Measurements from ENCODE around the gene TIMP1. TPM values are rescaled to one million over a fixed set of nuclear protein-coding genes. Genes with fewer than 3 reads are reported as not detected.
A peak's percentile ranks its signal among the peaks of the same experiment; 100 is the strongest.

TIMP1 gene
- total RNA-seq: 1 to 10 TPM; 2.7 to 3.2 TPM

GRCh38 chrX:47581731-47582647 lies at the start of gene TIMP1:
Gene TIMP1 (plus strand): TSS chrX:47582436. CDS start chrX:47583416, 980 bp downstream.
- Mint-ChIP-seq H3K4me3 (peak within 1 kb of the TSS; percentile 52), H3K9me3 (no peaks in the 10 kb centered on the region), H3K27me3 (no peaks in the 10 kb centered on the region), H3K36me3 (no peaks in the 10 kb centered on the region), H3K27ac (peak within 1 kb of the TSS; percentile 28), H3K4me1 (peaks cover 26% of the 10 kb centered on the region)
- DNase-seq: peak; percentile 82

GRCh38 chrX:47539860-47540259 lies 42.4 kb upstream of the TIMP1 start:
- H3K4me3 Mint-ChIP-seq: no peak overlapping the region
- no peak for DNase-seq
- no peak overlapping the region for H3K27ac Mint-ChIP-seq
- H3K9me3 Mint-ChIP-seq: no peaks in the 10 kb centered on the region
- no peaks in the 10 kb centered on the region for H3K36me3 Mint-ChIP-seq
- no peaks in the 10 kb centered on the region for H3K27me3 Mint-ChIP-seq
- no peaks in the 10 kb centered on the region for H3K4me1 Mint-ChIP-seq

GRCh38 chrX:47540754-47541538 lies 41.3 kb upstream of the TIMP1 start:
- Mint-ChIP-seq H3K4me1 (no peaks in the 10 kb centered on the region), H3K4me3 (no peak overlapping the region), H3K27me3 (no peaks in the 10 kb centered on the region), H3K27ac (no peak overlapping the region), H3K36me3 (no peaks in the 10 kb centered on the region), H3K9me3 (no peaks in the 10 kb centered on the region)
- DNase-seq: no peak

GRCh38 chrX:47543496-47543895 lies 38.7 kb upstream of the TIMP1 start:
- H3K27me3 Mint-ChIP-seq: no peaks in the 10 kb centered on the region
- H3K36me3 Mint-ChIP-seq: no peaks in the 10 kb centered on the region
- no peak overlapping the region for H3K4me3 Mint-ChIP-seq
- H3K27ac Mint-ChIP-seq: no peak overlapping the region
- H3K9me3 Mint-ChIP-seq: no peaks in the 10 kb centered on the region
- no peak for DNase-seq
- no peaks in the 10 kb centered on the region for H3K4me1 Mint-ChIP-seq

- no peaks in the 10 kb centered on the region for H3K36me3 Mint-ChIP-seq
- H3K4me3 Mint-ChIP-seq: peak overlapping the region; percentile 93
- H3K27ac Mint-ChIP-seq: peak overlapping the region; percentile 95
- H3K9me3 Mint-ChIP-seq: no peaks in the 10 kb centered on the region
- H3K4me1 Mint-ChIP-seq: peaks cover 13% of the 10 kb centered on the region
- H3K27me3 Mint-ChIP-seq: no peaks in the 10 kb centered on the region
- peak; percentile 82 for DNase-seq
Observed at GRCh38 chrX:47556045-47556623, 26.1 kb upstream of the TIMP1 start.

- Mint-ChIP-seq H3K27ac (no peak overlapping the region), H3K4me1 (peaks cover 23% of the 10 kb centered on the region), H3K36me3 (peaks cover 4% of the 10 kb centered on the region), H3K9me3 (no peaks in the 10 kb centered on the region), H3K27me3 (no peaks in the 10 kb centered on the region), H3K4me3 (no peak overlapping the region)
- no peak for DNase-seq
Observed at GRCh38 chrX:47558436-47558835, 23.8 kb upstream of the TIMP1 start.

- peaks cover 34% of the 10 kb centered on the region for H3K4me1 Mint-ChIP-seq
Observed at GRCh38 chrX:47560179-47560933, 21.9 kb upstream of the TIMP1 start.

GRCh38 chrX:47560934-47561658 lies 21.1 kb upstream of the TIMP1 start, which contains the start of gene ARAF:
Gene ARAF (plus strand): TSS chrX:47561205. CDS start chrX:47562968, 1,763 bp downstream.
- DNase-seq: peak; percentile 93
- H3K27ac Mint-ChIP-seq: peak within 1 kb of the TSS; percentile 91
- no peaks in the 10 kb centered on the region for H3K9me3 Mint-ChIP-seq
- H3K4me1 Mint-ChIP-seq: peaks cover 32% of the 10 kb centered on the region
- peaks cover 13% of the 10 kb centered on the region for H3K36me3 Mint-ChIP-seq
- peak within 1 kb of the TSS; percentile 90 for H3K4me3 Mint-ChIP-seq
- H3K27me3 Mint-ChIP-seq: no peaks in the 10 kb centered on the region

More at GRCh38 chrX:47560179-47560933, 21.9 kb upstream of the TIMP1 start:
- no peaks in the 10 kb centered on the region for H3K9me3 Mint-ChIP-seq
- H3K27me3 Mint-ChIP-seq: no peaks in the 10 kb centered on the region
- DNase-seq: no peak
- H3K27ac Mint-ChIP-seq: peak overlapping the region; percentile 91
- peaks cover 13% of the 10 kb centered on the region for H3K36me3 Mint-ChIP-seq
- H3K4me3 Mint-ChIP-seq: peak overlapping the region; percentile 90

- no peaks in the 10 kb centered on the region for H3K27me3 Mint-ChIP-seq
- H3K4me3 Mint-ChIP-seq: peak overlapping the region; percentile 90
- no peak for DNase-seq
- peaks cover 15% of the 10 kb centered on the region for H3K36me3 Mint-ChIP-seq
- peak overlapping the region; percentile 91 for H3K27ac Mint-ChIP-seq
- H3K9me3 Mint-ChIP-seq: no peaks in the 10 kb centered on the region
- H3K4me1 Mint-ChIP-seq: peaks cover 30% of the 10 kb centered on the region
Observed at GRCh38 chrX:47561659-47562151, 20.5 kb upstream of the TIMP1 start.

- Mint-ChIP-seq H3K36me3 (peaks cover 15% of the 10 kb centered on the region), H3K27me3 (no peaks in the 10 kb centered on the region)
- DNase-seq: no peak
Observed at GRCh38 chrX:47562615-47563243, 19.5 kb upstream of the TIMP1 start.

GRCh38 chrX:47563801-47564315 lies 18.4 kb upstream of the TIMP1 start:
- peaks cover 30% of the 10 kb centered on the region for H3K4me1 Mint-ChIP-seq
- no peak overlapping the region for H3K4me3 Mint-ChIP-seq

More at GRCh38 chrX:47562615-47563243, 19.5 kb upstream of the TIMP1 start:
- Mint-ChIP-seq H3K27ac (peak overlapping the region; percentile 44), H3K9me3 (no peaks in the 10 kb centered on the region), H3K4me3 (peak overlapping the region; percentile 77), H3K4me1 (peaks cover 30% of the 10 kb centered on the region)

GRCh38 chrX:47564438-47565085 lies 17.7 kb upstream of the TIMP1 start:
- Mint-ChIP-seq H3K4me3 (no peak overlapping the region), H3K4me1 (peaks cover 30% of the 10 kb centered on the region), H3K27me3 (no peaks in the 10 kb centered on the region), H3K9me3 (no peaks in the 10 kb centered on the region), H3K27ac (peak overlapping the region; percentile 84), H3K36me3 (peaks cover 24% of the 10 kb centered on the region)
- DNase-seq: no peak

More at GRCh38 chrX:47563801-47564315, 18.4 kb upstream of the TIMP1 start:
- Mint-ChIP-seq H3K9me3 (no peaks in the 10 kb centered on the region), H3K27ac (peak overlapping the region; percentile 84), H3K27me3 (no peaks in the 10 kb centered on the region), H3K36me3 (peaks cover 17% of the 10 kb centered on the region)
- no peak for DNase-seq

GRCh38 chrX:47566841-47567240 lies 15.4 kb upstream of the TIMP1 start:
- no peaks in the 10 kb centered on the region for H3K9me3 Mint-ChIP-seq
- DNase-seq: no peak
- H3K27me3 Mint-ChIP-seq: no peaks in the 10 kb centered on the region
- H3K36me3 Mint-ChIP-seq: peaks cover 34% of the 10 kb centered on the region
- no peak overlapping the region for H3K4me3 Mint-ChIP-seq
- no peak overlapping the region for H3K27ac Mint-ChIP-seq
- peaks cover 21% of the 10 kb centered on the region for H3K4me1 Mint-ChIP-seq

All from activated naive CD8-positive, alpha-beta T cell treated with anti-CD3 and anti-CD28 coated beads for 36 hours (primary cell).